IPS-18c (cell line): ENCODE measurements around the gene DBF4B.

Experiments
- H3K4me3 ChIP-seq: 2 replicates; pipeline ENCODE4 v1.7.0; 2013; ENCODE audit warnings: low read depth, mild to moderate bottlenecking, low read length, moderate library complexity; ENCODE audit not compliant: insufficient read depth
- H3K9me3 ChIP-seq: one replicate; pipeline ENCODE4 v1.6.1; 2013; ENCODE audit warnings: mild to moderate bottlenecking, low read length, moderate library complexity; ENCODE audit not compliant: control insufficient read depth, insufficient read depth

Gene DBF4B

DNA sequence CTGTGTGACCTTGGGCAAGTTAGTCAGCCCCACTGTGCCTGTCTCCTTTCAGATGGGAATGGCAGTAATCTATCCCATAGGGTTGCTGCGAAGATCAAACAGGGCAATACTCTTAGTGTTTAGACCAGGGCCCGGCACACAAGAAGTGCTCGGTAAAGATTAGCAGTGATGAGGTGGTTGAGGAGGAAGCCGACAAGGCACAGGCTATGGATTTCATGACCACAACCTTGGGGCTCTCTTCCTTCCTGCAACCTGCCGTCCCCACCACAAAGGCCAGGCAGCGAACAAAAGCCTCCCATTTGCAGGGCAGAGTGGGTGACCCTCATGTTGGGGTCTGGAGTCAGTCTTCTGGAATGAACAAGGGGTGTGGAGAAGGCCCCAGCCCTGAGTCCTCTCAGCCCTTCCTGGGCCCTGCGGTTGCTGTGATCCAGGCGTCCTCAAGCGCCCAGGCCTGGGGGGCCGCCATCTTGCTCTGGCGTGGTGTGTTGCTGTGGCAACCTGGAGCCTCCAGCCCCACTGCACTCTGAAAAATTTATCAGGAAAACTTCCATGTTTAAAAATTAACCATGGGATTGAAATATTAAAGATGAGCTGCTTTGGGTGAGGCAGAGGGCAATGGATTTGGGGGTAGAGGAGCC lies 60.2 kb downstream of the DBF4B start:
- Histone ChIP-seq H3K4me3 (no peak overlapping the region), H3K9me3 (peaks cover 4% of the 10 kb centered on the region)

GRCh38 chr17:44769230-44769629 lies 60.8 kb downstream of the DBF4B start:
- H3K9me3 ChIP-seq, result peaks cover 2% of the 10 kb centered on the region
- H3K4me3 ChIP-seq, result no peak overlapping the region

DNA sequence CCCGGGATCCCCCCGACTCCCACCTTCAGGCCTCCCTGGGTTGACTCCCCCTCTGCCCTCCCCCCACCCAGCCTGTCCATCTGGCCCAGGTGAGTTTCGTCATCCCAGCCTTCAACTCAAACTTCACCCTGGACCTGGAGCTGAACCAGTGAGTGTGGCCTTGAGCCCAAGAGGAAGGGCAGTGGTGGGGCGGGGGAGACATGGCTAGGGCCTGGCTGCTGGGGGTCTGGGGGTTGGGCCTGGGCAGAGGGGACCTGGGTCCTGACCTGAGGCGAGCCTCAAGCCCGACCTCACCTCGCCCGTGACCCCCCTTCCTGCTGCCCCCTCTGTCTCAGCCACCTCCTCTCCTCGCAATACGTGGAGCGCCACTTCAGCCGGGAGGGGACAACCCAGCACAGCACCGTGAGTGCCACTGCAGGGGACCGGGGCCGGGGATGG lies 61.2 kb downstream of the DBF4B start:
- peaks cover 2% of the 10 kb centered on the region for H3K9me3 ChIP-seq
- no peak overlapping the region for H3K4me3 ChIP-seq

- peaks cover 2% of the 10 kb centered on the region for H3K9me3 ChIP-seq
- H3K4me3 ChIP-seq, result no peak overlapping the region
These were observed 61.9 kb downstream of the DBF4B start for GRCh38 chr17:44770166-44770925.

DNA sequence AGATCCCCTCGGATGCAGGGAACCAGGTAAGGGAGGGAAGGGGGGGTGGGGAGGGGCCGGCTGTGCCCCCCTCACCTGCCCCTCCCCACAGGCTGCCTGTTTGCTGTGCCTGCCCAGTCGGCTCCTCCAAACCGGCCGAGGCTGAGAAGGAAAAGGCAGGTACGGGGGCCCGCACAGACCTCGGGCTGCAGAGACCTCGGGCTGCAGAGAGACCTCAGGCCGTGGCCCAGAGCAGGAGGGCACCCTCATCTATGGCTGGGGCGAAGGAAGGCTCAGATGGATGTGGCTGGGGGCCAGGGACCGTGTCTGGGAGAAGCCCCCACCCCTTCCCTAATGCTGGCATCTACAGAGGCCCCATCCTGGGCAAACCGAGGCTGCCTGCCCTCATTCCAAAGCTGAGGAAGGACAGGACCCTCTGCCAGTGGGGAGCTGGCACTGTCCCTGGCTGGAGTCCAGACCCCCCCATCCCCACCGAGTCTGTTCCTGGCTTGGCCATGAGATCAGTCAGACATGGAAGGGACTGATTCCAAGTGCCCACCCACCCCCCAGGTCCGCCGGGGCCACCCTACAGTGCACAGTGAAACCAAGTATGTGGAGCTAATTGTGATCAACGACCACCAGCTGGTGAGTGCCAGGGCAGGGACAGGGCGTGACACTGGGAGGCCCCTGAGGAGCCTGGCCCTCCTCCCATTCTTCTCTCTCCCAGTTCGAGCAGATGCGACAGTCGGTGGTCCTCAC lies 64.0 kb downstream of the DBF4B start:
- H3K4me3 ChIP-seq, result no peak overlapping the region
- H3K9me3 ChIP-seq, result peaks cover 2% of the 10 kb centered on the region

DNA sequence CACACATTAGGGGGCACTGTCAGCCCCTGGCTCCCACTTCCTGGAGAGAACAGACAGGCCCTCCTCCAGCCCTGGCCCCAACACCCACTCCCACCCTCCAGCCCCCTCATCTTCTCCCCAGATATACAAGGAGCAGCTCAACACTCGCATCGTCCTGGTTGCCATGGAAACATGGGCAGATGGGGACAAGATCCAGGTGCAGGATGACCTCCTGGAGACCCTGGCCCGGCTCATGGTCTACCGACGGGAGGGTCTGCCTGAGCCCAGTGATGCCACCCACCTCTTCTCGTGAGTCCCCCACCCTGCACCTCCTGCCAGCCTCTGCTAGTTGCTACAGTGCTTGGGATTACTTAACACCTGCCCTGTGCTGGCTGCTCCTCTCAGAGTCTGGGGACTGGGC lies 64.7 kb downstream of the DBF4B start:
- no peak overlapping the region for H3K4me3 ChIP-seq
- H3K9me3 ChIP-seq, result peaks cover 2% of the 10 kb centered on the region

GRCh38 chr17:44774271-44775135 lies 66.0 kb downstream of the DBF4B start:
- Histone ChIP-seq H3K9me3 (peaks cover 2% of the 10 kb centered on the region), H3K4me3 (peak overlapping the region; percentile 81; the same call in 1 of the 2 replicates)

DNA sequence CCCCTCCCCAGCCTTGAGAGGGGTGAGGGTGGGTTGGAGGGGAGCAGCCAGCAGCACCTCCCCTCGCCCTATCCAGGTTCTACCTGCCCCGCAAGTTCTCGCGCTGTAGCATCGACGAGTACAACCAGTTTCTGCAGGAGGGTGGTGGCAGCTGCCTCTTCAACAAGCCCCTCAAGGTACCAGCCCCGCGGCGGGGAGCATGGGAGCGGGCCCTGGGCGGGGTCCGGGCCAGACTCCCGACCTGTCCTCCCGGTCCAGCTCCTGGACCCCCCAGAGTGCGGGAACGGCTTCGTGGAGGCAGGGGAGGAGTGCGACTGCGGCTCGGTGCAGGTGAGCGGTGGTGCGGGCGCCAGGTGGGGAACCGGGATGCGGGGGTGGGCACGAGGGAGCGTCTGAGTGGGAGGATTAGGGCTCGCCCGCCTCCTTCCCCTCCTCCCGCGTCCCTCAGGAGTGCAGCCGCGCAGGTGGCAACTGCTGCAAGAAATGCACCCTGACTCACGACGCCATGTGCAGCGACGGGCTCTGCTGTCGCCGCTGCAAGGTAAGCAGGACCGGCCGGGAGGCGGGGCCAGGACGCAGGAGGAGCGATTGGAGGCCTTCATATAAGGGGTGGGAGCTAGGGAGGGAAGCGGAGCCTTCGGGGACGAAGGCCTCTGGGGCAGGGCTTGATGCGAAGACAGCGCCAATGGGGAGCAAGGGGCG lies 66.8 kb downstream of the DBF4B start:
- peak overlapping the region; percentile 81 for H3K4me3 ChIP-seq
- peaks cover 2% of the 10 kb centered on the region for H3K9me3 ChIP-seq

GRCh38 chr17:44775838-44776621 lies 67.6 kb downstream of the DBF4B start:
- H3K9me3 ChIP-seq, result peaks cover 2% of the 10 kb centered on the region
- peak overlapping the region; percentile 81 for H3K4me3 ChIP-seq

DNA sequence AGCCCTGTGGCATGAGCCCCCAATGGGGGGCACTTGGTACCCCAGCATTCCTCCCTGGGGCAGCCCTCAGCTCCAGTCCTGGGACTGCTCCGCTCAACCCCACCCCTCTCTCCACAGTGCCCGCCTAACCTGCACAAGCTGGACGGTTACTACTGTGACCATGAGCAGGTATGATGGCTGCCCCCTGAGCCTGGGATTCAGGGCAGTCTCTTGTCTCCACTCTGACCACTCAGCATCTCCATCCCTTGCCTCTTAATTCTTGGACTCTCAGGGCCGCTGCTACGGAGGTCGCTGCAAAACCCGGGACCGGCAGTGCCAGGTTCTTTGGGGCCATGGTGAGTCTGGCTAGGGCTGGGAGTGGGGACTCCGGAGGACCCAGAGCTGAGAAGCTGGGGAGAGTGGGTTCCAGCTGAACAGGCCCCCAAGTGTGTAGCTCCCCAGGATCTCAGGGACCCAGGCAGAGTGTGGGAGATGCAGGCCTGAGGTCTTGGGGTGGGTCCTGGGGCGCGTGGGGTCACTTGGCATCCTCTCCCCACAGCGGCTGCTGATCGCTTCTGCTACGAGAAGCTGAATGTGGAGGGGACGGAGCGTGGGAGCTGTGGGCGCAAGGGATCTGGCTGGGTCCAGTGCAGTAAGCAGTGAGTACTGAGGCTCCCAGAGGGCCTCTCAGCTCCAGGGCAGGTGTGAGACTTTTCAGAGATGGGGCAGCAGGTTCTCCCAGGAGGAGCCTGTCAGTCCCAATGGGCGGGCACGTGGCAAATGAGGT lies 68.3 kb downstream of the DBF4B start:
- Histone ChIP-seq H3K4me3 (no peak overlapping the region), H3K9me3 (peaks cover 2% of the 10 kb centered on the region)

DNA sequence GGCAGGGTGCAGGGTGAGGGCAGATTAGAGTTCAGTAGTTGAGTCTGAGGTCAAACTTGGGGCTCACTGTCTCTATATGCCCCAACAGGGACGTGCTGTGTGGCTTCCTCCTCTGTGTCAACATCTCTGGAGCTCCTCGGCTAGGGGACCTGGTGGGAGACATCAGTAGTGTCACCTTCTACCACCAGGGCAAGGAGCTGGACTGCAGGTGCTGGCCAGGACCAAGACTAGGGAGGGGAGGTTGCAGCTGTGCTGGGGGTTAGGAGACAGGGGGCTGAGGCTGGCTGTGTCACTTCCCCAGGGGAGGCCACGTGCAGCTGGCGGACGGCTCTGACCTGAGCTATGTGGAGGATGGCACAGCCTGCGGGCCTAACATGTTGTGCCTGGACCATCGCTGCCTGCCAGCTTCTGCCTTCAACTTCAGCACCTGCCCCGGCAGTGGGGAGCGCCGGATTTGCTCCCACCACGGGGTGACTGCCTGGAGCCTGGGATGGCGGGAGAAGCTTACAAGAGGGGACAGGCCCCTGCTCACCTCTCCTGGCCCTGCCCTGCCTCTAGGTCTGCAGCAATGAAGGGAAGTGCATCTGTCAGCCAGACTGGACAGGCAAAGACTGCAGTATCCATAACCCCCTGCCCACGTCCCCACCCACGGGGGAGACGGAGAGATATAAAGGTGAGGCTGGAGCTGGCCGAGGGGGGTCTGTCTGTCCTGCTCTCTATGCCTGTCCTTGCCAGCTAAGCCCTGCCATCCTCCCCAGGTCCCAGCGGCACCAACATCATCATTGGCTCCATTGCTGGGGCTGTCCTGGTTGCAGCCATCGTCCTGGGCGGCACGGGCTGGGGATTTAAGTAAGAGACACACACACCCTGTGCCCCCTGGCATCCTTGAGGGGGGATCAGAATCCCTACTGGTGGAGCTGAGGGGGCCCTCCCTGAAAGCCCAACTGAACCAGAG lies 69.2 kb downstream of the DBF4B start:
- no peak overlapping the region for H3K4me3 ChIP-seq
- H3K9me3 ChIP-seq, result no peaks in the 10 kb centered on the region

GRCh38 chr17:44778656-44779210 lies 70.3 kb downstream of the DBF4B start:
- peak overlapping the region; percentile 52; the same call in 1 of the 2 replicates for H3K4me3 ChIP-seq
- no peaks in the 10 kb centered on the region for H3K9me3 ChIP-seq

GRCh38 chr17:44779211-44780025 lies 71.0 kb downstream of the DBF4B start:
- Histone ChIP-seq H3K4me3 (peak overlapping the region; percentile 52), H3K9me3 (no peaks in the 10 kb centered on the region)
